Psoas muscle (tissue), 8 donors: ENCODE data around the gene DIP2C. TPM values are rescaled to one million over a fixed set of nuclear protein-coding genes. Genes with fewer than 3 reads are reported as not detected.

ENCODE experiments used
- ATAC-seq, 4 donors: fragments of 200-7000 bp; cut with Tn5 transposase; one replicate each; pipeline ENCODE4 v1.9.1; 2020; ENCODE audit warnings: moderate library complexity in 3 of 4, mild to moderate bottlenecking in 2 of 4
- DNase-seq, 2 donors: peaks; one replicate each; pipeline ENCODE4 v3.0.0-alpha.2; 2020
- H3K27ac ChIP-seq: fragments of 200-600 bp; one replicate; pipeline ENCODE4 v1.8.0; 2022
- H3K27me3 ChIP-seq, 3 donors: fragments of 200-600 bp in 1 of 3; one replicate each; pipeline versions ENCODE4 v1.6.1 to v1.8.0; 2013 to 2022; ENCODE audit warnings: low read length in 2 of 3, mild to moderate bottlenecking in 2 of 3, moderate library complexity in 1 of 3; ENCODE audit not compliant: insufficient read depth in 3 of 3
- H3K36me3 ChIP-seq, 2 donors: fragments of 200-600 bp in 1 of 2; one replicate each; pipeline versions ENCODE4 v1.6.1 to v1.8.0; 2013 to 2022; ENCODE audit warnings: low read depth in 1 of 2, mild to moderate bottlenecking in 1 of 2, moderate library complexity in 1 of 2; ENCODE audit not compliant: insufficient read depth in 1 of 2
- H3K4me1 ChIP-seq: fragments of 200-600 bp; one replicate; pipeline ENCODE4 v1.8.0; 2022
- H3K4me3 ChIP-seq: fragments of 200-600 bp; one replicate; pipeline ENCODE4 v1.8.0; 2022; ENCODE audit warnings: mild to moderate bottlenecking
- H3K9me3 ChIP-seq: fragments of 200-600 bp; one replicate; pipeline ENCODE4 v1.8.0; 2022
- WGBS, 3 donors: extraction: QIAGEN DNeasy Blood & Tissue Kit; methylation state at CpG; one replicate each; pipeline versions ENCODE4 v1.1.6 to v1.1.7; 2013; 5-methylcytosine and 5-hydroxymethylcytosine counted together
- intact Hi-C, 2 donors: fragments of 100-400 bp; cut with DNase I; formaldehyde crosslinking; loops; one replicate each; pipeline versions ENCODE4 v1.11.0 to v1.14.2; 2022
- polyA plus RNA-seq, 3 donors: library from polyadenylated mRNA; stranded (reverse); fragments of 200-250 nt; gene quantifications; one replicate each; pipeline ENCODE4 v1.2.3, GENCODE V29; 2013
- total RNA-seq, 4 donors: library from RNA; stranded (reverse); fragmentation: NEBNext Ultra II Directional in 2 of 4; extraction: Animal tissue kit (Norgen Biotek cat#: 25700) in 2 of 4; gene quantifications; one replicate each; pipeline versions ENCODE4 v1.2.1 to v1.2.4, GENCODE V29; 2021 to 2023
- TF ChIP-seq, protein P1 (sequence below): fragments of 200-600 bp; IDR thresholded peaks from one replicate; pipeline ENCODE4 v1.8.0; 2022; ENCODE audit warnings: antibody characterized with exemption
- donor health status: healthy with polysubstance abuse.
- donor health status: DM: no; HTN: no; CAD: no; lungs with moderate emphysema.
- donor health status: Bipolar disorder and iron deficiency.
- donor health status: healthy.
- donor health status: DM: yes; HTN: yes; CAD: no.
- donor health status: DM: no; HTN: no; CAD: no.
- donor health status: DM: no; HTN: no; CAD: no.
- donor health status: DM: yes; HTN: yes; CAD: no.

The DIP2C gene
- total and polyA plus RNA-seq, 7 donors = 7.7 to 32.0 (median 25.0) TPM

DNA sequence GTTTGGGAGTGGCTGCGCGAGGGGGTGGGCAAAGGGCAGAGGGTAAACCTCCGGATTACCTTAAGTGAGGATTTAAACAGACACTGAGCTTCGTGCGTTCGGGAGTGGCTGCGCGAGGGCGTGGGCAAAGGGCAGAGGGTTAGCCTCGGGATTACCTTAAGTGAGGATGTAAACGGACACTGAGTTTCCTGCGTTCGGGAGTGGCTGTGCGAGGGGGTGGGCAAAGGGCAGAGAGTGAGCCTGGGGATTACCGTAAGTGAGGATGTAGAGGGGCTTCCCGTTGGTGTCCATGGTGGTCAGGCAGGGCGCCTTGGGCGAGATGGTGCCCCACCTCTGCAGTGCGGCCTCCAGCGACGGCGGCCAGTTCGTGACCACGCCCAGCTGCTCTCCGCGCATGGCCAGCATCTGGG, 275.8 kb downstream of the DIP2C start:
- Histone ChIP-seq H3K4me3 (no peak overlapping the region), H3K36me3 (peaks cover 0 to 51% of the 10 kb centered on the region in 2 donors), H3K4me1 (no peaks in the 10 kb centered on the region), H3K9me3 (no peaks in the 10 kb centered on the region), H3K27ac (no peak overlapping the region), H3K27me3 (no peaks in the 10 kb centered on the region)
- DNase-seq (no peak), ATAC-seq (no peak)
- 85 to 92% (median 91%) methylated on average over 26 of the region's 26 CpGs for WGBS, 3 donors
- intact Hi-C loops = no loop called here
- TF ChIP-seq, protein P1, sequence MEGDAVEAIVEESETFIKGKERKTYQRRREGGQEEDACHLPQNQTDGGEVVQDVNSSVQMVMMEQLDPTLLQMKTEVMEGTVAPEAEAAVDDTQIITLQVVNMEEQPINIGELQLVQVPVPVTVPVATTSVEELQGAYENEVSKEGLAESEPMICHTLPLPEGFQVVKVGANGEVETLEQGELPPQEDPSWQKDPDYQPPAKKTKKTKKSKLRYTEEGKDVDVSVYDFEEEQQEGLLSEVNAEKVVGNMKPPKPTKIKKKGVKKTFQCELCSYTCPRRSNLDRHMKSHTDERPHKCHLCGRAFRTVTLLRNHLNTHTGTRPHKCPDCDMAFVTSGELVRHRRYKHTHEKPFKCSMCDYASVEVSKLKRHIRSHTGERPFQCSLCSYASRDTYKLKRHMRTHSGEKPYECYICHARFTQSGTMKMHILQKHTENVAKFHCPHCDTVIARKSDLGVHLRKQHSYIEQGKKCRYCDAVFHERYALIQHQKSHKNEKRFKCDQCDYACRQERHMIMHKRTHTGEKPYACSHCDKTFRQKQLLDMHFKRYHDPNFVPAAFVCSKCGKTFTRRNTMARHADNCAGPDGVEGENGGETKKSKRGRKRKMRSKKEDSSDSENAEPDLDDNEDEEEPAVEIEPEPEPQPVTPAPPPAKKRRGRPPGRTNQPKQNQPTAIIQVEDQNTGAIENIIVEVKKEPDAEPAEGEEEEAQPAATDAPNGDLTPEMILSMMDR = no peak

DNA sequence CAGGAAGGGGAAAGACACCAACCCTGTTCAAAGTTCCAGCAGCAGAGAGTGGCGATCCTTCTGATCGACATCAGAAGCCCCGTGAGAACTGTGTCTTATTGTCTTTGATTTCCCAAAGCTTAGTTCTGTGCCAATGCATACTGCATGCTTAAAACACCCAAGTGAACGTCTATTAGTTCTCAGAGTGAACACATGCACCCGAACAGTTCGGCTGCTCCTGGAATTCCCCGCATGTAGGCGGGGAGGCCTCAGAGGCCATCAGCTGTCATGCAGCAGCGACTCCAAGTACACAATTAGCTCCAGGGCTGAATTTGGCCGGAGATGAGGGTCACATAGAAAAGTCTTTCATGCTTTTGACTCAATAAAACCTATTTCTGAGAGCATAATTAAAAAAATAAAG, 277.4 kb downstream of the DIP2C start:
- no peaks in the 10 kb centered on the region for H3K4me1 ChIP-seq
- ATAC-seq (no peak), DNase-seq (no peak)
- TF ChIP-seq, protein P1 = no peak
- no peak overlapping the region for H3K27ac ChIP-seq
- intact Hi-C loops = no loop called here
- H3K4me3 ChIP-seq = no peak overlapping the region
- H3K9me3 ChIP-seq = no peaks in the 10 kb centered on the region
- WGBS, 3 donors = 37 to 49% (median 41%) methylated on average over 10 of the region's 10 CpGs
- no peaks in the 10 kb centered on the region for H3K27me3 ChIP-seq
- peaks cover 0 to 56% of the 10 kb centered on the region in 2 donors for H3K36me3 ChIP-seq

DNA sequence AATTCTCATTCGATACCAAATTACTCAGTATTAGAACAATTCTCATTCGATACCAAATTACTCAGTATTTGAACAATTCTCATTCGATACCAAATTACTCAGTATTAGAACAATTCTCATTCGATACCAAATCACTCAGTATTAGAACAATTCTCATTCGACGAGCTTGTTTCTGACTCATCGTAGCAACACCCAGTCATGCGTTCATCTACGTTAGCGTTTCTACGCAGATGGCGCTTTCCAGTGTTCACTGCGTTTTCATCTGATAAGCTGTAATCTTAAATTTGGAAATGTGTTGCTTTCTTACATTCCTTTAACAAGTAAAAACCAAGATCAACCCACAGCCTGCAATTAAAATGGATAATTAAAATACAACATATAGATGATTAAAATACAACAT, 277.9 kb downstream of the DIP2C start:
- Histone ChIP-seq H3K27ac (no peak overlapping the region), H3K27me3 (no peaks in the 10 kb centered on the region), H3K36me3 (peaks cover 0 to 57% of the 10 kb centered on the region in 2 donors), H3K4me3 (no peak overlapping the region), H3K9me3 (no peaks in the 10 kb centered on the region), H3K4me1 (no peaks in the 10 kb centered on the region)
- 93 to 96% (median 94%) methylated on average over 13 of the region's 13 CpGs for WGBS, 3 donors
- no peak for DNase-seq
- intact Hi-C loops = no loop called here
- ATAC-seq = no peak
- TF ChIP-seq, protein P1 = no peak

DNA sequence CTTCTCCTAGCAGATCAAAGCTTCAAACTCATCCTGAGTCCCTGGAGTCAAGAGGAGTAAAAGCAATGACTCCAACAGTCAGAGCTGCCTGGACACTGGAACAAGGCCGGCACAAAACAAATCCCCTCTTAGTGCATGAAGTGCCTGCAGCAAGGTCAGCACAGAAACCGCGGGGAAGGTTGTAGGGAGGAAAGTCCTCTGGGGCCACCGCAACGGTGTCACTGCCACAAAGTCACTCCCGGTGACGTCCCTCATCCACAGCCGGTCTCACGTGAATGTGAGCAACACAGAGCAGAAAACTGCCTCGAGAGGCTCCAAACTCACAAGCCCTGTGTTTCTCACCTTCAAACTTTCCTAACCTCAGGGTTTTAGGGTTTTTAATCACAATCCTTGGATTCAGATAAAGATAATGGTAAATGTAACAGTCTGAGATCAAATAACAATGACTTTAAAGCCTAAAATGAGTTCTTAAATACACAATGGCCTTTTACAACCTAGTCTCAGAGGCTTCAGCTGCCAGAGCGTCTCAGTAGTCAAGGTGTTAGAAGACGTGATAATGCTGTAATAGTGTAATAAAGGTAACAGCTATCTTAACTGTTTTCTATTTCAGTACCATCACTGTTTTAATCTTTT, 279.9 kb downstream of the DIP2C start:
- ATAC-seq = no peak
- Histone ChIP-seq H3K27ac (no peak overlapping the region), H3K9me3 (no peaks in the 10 kb centered on the region), H3K27me3 (no peaks in the 10 kb centered on the region), H3K4me1 (no peaks in the 10 kb centered on the region), H3K36me3 (peaks cover 0 to 61% of the 10 kb centered on the region in 2 donors), H3K4me3 (no peak overlapping the region)
- no peak for DNase-seq
- TF ChIP-seq, protein P1 = no peak
- intact Hi-C loops = no loop called here
- WGBS, 3 donors = 92 to 95% (median 92%) methylated on average over 12 of the region's 12 CpGs

DNA sequence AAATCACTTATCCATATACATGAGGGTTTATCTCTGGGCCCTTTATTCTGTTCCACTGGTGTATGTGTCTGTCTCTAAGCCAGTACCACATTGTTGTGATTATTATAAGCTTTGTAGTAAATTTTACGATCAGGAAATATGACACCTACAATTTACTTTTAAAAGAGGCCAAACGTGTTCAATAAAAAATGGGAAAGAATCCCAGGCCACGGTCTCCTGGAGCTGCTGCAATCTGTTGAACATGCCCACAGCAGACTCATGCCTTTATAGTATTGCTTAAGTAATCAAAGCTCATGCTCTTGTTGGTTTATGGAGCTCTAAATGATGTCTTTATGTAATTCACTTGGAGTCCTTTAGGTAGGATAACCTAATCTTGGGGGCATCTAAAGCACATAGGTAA, 281.2 kb downstream of the DIP2C start:
- WGBS, 3 donors = 74 to 82% (median 79%) methylated on average over 3 of the region's 3 CpGs
- no peak overlapping the region for H3K27ac ChIP-seq
- no peaks in the 10 kb centered on the region for H3K4me1 ChIP-seq
- peaks cover 0 to 54% of the 10 kb centered on the region in 2 donors for H3K36me3 ChIP-seq
- TF ChIP-seq, protein P1 = no peak
- DNase-seq (no peak), ATAC-seq (no peak)
- H3K9me3 ChIP-seq = no peaks in the 10 kb centered on the region
- intact Hi-C loops = no loop called here
- no peaks in the 10 kb centered on the region for H3K27me3 ChIP-seq
- no peak overlapping the region for H3K4me3 ChIP-seq
